ENCODE measurements around the gene CMPK2.

The CMPK2 gene

GRCh38 chr2:6820236-6820635, 45.5 kb downstream of the CMPK2 start:
- TF ChIP-seq, protein P1, sequence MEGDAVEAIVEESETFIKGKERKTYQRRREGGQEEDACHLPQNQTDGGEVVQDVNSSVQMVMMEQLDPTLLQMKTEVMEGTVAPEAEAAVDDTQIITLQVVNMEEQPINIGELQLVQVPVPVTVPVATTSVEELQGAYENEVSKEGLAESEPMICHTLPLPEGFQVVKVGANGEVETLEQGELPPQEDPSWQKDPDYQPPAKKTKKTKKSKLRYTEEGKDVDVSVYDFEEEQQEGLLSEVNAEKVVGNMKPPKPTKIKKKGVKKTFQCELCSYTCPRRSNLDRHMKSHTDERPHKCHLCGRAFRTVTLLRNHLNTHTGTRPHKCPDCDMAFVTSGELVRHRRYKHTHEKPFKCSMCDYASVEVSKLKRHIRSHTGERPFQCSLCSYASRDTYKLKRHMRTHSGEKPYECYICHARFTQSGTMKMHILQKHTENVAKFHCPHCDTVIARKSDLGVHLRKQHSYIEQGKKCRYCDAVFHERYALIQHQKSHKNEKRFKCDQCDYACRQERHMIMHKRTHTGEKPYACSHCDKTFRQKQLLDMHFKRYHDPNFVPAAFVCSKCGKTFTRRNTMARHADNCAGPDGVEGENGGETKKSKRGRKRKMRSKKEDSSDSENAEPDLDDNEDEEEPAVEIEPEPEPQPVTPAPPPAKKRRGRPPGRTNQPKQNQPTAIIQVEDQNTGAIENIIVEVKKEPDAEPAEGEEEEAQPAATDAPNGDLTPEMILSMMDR (IDR thresholded peaks at IDR 0.05; ENCODE audit: low read depth, low read length), result no peak
- DNase-seq (ENCODE audit: low read depth in 2 of 2), result no peak
- H3K4me3 ChIP-seq (replicated peaks in 1 of 2; ENCODE audit: low read depth in 2 of 2, low read length in 2 of 2), result no peak overlapping the region

- no peak overlapping the region for H3K4me3 ChIP-seq (replicated peaks in 1 of 2; ENCODE audit: low read depth in 2 of 2, low read length in 2 of 2)
- no peak for DNase-seq (ENCODE audit: low read depth in 2 of 2)
- TF ChIP-seq, protein P1 (IDR thresholded peaks at IDR 0.05; ENCODE audit: low read depth, low read length), result no peak
These were observed 46.0 kb downstream of the CMPK2 start for GRCh38 chr2:6819668-6820067.

DNA sequence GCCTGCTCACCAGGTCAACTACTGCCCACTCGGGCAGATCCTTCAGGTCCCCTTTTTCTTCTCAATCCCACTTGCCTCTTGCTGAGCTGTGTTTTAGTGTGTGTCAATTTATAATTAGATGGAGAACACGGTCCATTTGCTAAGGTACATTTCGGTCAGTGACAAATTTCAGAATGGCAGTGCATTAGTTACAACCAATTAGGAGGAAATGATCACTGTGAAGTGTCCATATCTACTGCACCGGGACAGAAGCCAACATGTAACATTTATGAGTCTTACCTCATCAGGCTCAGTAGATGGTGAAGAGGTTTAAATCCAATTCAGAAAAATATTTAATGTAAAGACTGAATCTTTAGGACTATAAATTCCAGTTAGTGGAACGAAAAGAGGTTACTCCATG, 47.7 kb downstream of the CMPK2 start:
- no peak for DNase-seq (ENCODE audit: low read depth in 2 of 2)
- no peak overlapping the region for H3K4me3 ChIP-seq (replicated peaks in 1 of 2; ENCODE audit: low read depth in 2 of 2, low read length in 2 of 2)
- TF ChIP-seq, protein P1 (IDR thresholded peaks at IDR 0.05; ENCODE audit: low read depth, low read length), result no peak

DNA sequence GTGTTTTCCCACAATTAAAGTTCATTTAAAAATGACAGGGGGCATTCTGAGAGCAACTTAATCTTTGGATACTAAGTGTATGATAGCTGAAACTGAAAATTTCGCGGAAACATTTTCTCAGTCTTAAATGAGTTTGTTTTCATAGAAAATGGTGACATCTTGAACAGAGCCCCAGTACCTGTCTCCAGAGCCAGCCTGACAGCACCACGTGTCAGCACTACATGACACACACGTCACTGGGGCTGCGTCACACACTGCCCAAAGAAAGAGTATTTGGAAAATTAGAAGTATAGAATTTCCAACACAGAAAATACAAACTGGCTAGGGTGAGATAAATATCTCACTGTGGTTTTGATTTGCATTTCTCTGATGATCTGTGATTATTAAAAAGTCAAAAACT, 50.8 kb downstream of the CMPK2 start:
- TF ChIP-seq, protein P1 (IDR thresholded peaks at IDR 0.05; ENCODE audit: low read depth, low read length), result no peak
- no peak overlapping the region for H3K4me3 ChIP-seq (replicated peaks in 1 of 2; ENCODE audit: low read depth in 2 of 2, low read length in 2 of 2)
- no peak for DNase-seq (ENCODE audit: low read depth in 2 of 2)

GRCh38 chr2:6814312-6814711, 51.4 kb downstream of the CMPK2 start:
- TF ChIP-seq, protein P1 (IDR thresholded peaks at IDR 0.05; ENCODE audit: low read depth, low read length), result no peak
- no peak overlapping the region for H3K4me3 ChIP-seq (replicated peaks in 1 of 2; ENCODE audit: low read depth in 2 of 2, low read length in 2 of 2)
- no peak for DNase-seq (ENCODE audit: low read depth in 2 of 2)

GRCh38 chr2:6813573-6813972, 52.1 kb downstream of the CMPK2 start:
- TF ChIP-seq, protein P1 (IDR thresholded peaks at IDR 0.05; ENCODE audit: low read depth, low read length), result no peak
- no peak for DNase-seq (ENCODE audit: low read depth in 2 of 2)
- H3K4me3 ChIP-seq (replicated peaks in 1 of 2; ENCODE audit: low read depth in 2 of 2, low read length in 2 of 2), result no peak overlapping the region

GRCh38 chr2:6812857-6813530, 52.7 kb downstream of the CMPK2 start:
- DNase-seq (ENCODE audit: low read depth in 2 of 2), result no peak
- TF ChIP-seq, protein P1 (IDR thresholded peaks at IDR 0.05; ENCODE audit: low read depth, low read length), result no peak
- H3K4me3 ChIP-seq (replicated peaks in 1 of 2; ENCODE audit: low read depth in 2 of 2, low read length in 2 of 2), result no peak overlapping the region

Measured in cardiac fibroblast (primary cell).